ENCODE data around the gene FBXL16. TPM values are rescaled to one million over a fixed set of nuclear protein-coding genes. Genes with fewer than 3 reads are reported as not detected.

The FBXL16 gene
- total and polyA plus RNA-seq, 2 of the 13 experiments (the other 11 are each of a cell fraction or from before 2014, with no cell fraction given), result 0.22 to 2.0 TPM

DNA sequence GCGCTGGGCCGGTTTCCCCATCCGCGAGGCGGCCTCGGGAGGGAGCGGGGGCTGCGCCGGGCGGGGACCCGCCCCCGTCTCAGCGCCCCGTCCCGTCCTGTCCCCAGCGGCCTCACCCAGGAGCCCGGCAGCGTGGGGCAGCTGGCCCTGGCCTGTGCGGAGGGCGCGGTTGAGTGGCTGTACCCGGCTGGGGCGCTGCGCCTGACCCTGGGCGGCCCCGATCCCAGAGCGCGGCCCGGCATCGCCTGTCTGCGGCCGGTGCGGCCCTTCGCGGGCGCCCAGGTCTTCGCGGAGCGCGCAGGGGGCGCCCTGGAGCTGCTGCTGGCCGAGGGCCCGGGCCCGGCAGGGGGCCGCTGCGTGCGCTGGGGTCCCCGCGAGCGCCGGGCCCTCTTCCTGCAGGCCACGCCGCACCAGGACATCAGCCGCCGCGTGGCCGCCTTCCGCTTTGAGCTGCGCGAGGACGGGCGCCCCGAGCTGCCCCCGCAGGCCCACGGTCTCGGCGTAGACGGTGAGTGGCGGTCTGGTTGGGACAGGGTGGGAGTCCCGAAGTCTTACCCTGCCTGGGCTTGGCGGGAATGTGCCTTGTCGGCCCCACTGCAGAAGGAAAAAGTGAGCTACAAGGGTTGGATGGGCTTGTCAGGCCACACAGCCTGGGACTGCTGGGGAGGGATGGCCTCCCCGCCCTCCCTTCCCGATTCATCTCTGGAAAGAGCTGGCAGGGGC is 10.0 kb upstream of the FBXL16 start (continued):
- TF ChIP-seq GZF1 (CRISPR knock-in tag; IDR thresholded peaks at IDR 0.05), result no peak
- TF ChIP-seq ZNF34 (CRISPR knock-in tag; IDR thresholded peaks at IDR 0.05; ENCODE audit: borderline replicate concordance), result no peak
- TF ChIP-seq, protein P1, sequence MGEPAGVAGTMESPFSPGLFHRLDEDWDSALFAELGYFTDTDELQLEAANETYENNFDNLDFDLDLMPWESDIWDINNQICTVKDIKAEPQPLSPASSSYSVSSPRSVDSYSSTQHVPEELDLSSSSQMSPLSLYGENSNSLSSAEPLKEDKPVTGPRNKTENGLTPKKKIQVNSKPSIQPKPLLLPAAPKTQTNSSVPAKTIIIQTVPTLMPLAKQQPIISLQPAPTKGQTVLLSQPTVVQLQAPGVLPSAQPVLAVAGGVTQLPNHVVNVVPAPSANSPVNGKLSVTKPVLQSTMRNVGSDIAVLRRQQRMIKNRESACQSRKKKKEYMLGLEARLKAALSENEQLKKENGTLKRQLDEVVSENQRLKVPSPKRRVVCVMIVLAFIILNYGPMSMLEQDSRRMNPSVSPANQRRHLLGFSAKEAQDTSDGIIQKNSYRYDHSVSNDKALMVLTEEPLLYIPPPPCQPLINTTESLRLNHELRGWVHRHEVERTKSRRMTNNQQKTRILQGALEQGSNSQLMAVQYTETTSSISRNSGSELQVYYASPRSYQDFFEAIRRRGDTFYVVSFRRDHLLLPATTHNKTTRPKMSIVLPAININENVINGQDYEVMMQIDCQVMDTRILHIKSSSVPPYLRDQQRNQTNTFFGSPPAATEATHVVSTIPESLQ (CRISPR knock-in tag; conservative IDR thresholded peaks at IDR 0.05), result no peak
- TF ChIP-seq ZKSCAN5 (CRISPR knock-in tag; IDR thresholded peaks at IDR 0.05), result no peak
- no peak for TF ChIP-seq SMAD9 (CRISPR knock-in tag; IDR thresholded peaks at IDR 0.05)
- TF ChIP-seq, protein P2, sequence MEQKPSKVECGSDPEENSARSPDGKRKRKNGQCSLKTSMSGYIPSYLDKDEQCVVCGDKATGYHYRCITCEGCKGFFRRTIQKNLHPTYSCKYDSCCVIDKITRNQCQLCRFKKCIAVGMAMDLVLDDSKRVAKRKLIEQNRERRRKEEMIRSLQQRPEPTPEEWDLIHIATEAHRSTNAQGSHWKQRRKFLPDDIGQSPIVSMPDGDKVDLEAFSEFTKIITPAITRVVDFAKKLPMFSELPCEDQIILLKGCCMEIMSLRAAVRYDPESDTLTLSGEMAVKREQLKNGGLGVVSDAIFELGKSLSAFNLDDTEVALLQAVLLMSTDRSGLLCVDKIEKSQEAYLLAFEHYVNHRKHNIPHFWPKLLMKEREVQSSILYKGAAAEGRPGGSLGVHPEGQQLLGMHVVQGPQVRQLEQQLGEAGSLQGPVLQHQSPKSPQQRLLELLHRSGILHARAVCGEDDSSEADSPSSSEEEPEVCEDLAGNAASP (CRISPR knock-in tag; IDR thresholded peaks at IDR 0.05; ENCODE audit: borderline replicate concordance), result no peak
- TF ChIP-seq, protein P3, sequence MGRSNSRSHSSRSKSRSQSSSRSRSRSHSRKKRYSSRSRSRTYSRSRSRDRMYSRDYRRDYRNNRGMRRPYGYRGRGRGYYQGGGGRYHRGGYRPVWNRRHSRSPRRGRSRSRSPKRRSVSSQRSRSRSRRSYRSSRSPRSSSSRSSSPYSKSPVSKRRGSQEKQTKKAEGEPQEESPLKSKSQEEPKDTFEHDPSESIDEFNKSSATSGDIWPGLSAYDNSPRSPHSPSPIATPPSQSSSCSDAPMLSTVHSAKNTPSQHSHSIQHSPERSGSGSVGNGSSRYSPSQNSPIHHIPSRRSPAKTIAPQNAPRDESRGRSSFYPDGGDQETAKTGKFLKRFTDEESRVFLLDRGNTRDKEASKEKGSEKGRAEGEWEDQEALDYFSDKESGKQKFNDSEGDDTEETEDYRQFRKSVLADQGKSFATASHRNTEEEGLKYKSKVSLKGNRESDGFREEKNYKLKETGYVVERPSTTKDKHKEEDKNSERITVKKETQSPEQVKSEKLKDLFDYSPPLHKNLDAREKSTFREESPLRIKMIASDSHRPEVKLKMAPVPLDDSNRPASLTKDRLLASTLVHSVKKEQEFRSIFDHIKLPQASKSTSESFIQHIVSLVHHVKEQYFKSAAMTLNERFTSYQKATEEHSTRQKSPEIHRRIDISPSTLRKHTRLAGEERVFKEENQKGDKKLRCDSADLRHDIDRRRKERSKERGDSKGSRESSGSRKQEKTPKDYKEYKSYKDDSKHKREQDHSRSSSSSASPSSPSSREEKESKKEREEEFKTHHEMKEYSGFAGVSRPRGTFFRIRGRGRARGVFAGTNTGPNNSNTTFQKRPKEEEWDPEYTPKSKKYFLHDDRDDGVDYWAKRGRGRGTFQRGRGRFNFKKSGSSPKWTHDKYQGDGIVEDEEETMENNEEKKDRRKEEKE (IDR thresholded peaks at IDR 0.05), result no peak
- 0 out of 2 replicates have a peak, but pooled peaks have one; percentile 33 for TF ChIP-seq ZNF558 (CRISPR knock-in tag; IDR thresholded peaks at IDR 0.05; ENCODE audit: borderline replicate concordance)
- peak; percentile 69 for TF ChIP-seq RAD21 (CRISPR knock-in tag; IDR thresholded peaks at IDR 0.05)
- no peak for TF ChIP-seq ZFP36L2 (CRISPR knock-in tag; IDR thresholded peaks at IDR 0.05)
- no peak for TF ChIP-seq ZFP36L1 (CRISPR knock-in tag; IDR thresholded peaks at IDR 0.05)
- TF ChIP-seq, protein P4, sequence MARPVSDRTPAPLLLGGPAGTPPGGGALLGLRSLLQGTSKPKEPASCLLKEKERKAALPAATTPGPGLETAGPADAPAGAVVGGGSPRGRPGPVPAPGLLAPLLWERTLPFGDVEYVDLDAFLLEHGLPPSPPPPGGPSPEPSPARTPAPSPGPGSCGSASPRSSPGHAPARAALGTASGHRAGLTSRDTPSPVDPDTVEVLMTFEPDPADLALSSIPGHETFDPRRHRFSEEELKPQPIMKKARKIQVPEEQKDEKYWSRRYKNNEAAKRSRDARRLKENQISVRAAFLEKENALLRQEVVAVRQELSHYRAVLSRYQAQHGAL (CRISPR knock-in tag; IDR thresholded peaks at IDR 0.05; ENCODE audit: not compliant biosample characterization), result no peak
- TF ChIP-seq ZMYM4 (CRISPR knock-in tag; IDR thresholded peaks at IDR 0.05), result no peak
- no peak; the same call in 1 of the 2 replicates for TF ChIP-seq ATF7-NPFF (CRISPR knock-in tag; IDR thresholded peaks at IDR 0.05; ENCODE audit: low read depth)
- TF ChIP-seq TSC22D2 (CRISPR knock-in tag; IDR thresholded peaks at IDR 0.05; ENCODE audit: borderline replicate concordance), result no peak
- no peak for TF ChIP-seq NONO (IDR thresholded peaks at IDR 0.05)
- TF ChIP-seq NONO (CRISPR knock-in tag; conservative IDR thresholded peaks at IDR 0.05), result 0 out of 2 replicates have a peak, but pooled peaks have one; percentile 14
- TF ChIP-seq, protein P5, sequence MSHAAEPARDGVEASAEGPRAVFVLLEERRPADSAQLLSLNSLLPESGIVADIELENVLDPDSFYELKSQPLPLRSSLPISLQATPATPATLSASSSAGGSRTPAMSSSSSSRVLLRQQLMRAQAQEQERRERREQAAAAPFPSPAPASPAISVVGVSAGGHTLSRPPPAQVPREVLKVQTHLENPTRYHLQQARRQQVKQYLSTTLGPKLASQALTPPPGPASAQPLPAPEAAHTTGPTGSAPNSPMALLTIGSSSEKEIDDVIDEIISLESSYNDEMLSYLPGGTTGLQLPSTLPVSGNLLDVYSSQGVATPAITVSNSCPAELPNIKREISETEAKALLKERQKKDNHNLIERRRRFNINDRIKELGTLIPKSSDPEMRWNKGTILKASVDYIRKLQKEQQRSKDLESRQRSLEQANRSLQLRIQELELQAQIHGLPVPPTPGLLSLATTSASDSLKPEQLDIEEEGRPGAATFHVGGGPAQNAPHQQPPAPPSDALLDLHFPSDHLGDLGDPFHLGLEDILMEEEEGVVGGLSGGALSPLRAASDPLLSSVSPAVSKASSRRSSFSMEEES (CRISPR knock-in tag; IDR thresholded peaks at IDR 0.05), result no peak
- no peak for TF ChIP-seq FOXC1 (CRISPR knock-in tag; IDR thresholded peaks at IDR 0.05; ENCODE audit: borderline replicate concordance)
